ENCODE data around the gene ALDH3A1. TPM values are rescaled to one million over a fixed set of nuclear protein-coding genes. Genes with fewer than 3 reads are reported as not detected.

ALDH3A1 gene
- polyA plus RNA-seq, 2 of the 4 experiments (the other 2 are of a cell fraction) = 959 to 1,190 TPM

GRCh38 chr17:19780846-19781245, 32.7 kb upstream of the ALDH3A1 start (continued):
- TF ChIP-seq BCL3 (IDR thresholded peaks at IDR 0.05) = no peak
- no peak for TF ChIP-seq RCOR1 (IDR thresholded peaks at IDR 0.05; ENCODE audit: low read depth, low read length)
- TF ChIP-seq CTCF (IDR thresholded peaks at IDR 0.05) = no peak
- no peak for TF ChIP-seq HEYL (CRISPR knock-in tag; IDR thresholded peaks at IDR 0.05)

- H3K9me3 ChIP-seq = no peaks in the 10 kb centered on the region
- ChIA-PET CTCF (interaction anchor here (1.0 to 22.4 kb wide), 3 partner anchors 12 to 260 kb away, joined by 4 to 681 read pairs (median 34); partner anchors contain the start of gene ALDH3A1), POLR2A (interaction anchor here (0.8 kb wide), 1 partner anchor 11 kb away, joined by 3 read pairs; no protein-coding TSS in a partner anchor)
- no peaks in the 10 kb centered on the region for H3K4me1 ChIP-seq
- no peak overlapping the region for H3K4me2 ChIP-seq
- H3K27ac ChIP-seq = no peak overlapping the region
- DNase-seq (ENCODE audit: low read depth in 1 of 2, low spot score in 1 of 2) (no peak), ATAC-seq (peak in 1 of 2 experiments; percentile 32; a peak in 1 of 6 replicates), FAIRE-seq (no peak)
- H3K4me3 ChIP-seq = no peak overlapping the region
- WGBS (ENCODE audit: missing lambda C conversion rate) = 77% methylated on average over 6 of the region's 6 CpGs
- TF ChIP-seq ATOH8 (CRISPR knock-in tag; IDR thresholded peaks at IDR 0.05; ENCODE audit: low read depth) = no peak
- TF ChIP-seq MYC (IDR thresholded peaks at IDR 0.05; ENCODE audit: borderline replicate concordance, low read length) = no peak
- TF ChIP-seq CBX2 (IDR thresholded peaks at IDR 0.05; ENCODE audit: borderline replicate concordance, low read depth) = no peak
- TF ChIP-seq GATA3 (IDR thresholded peaks at IDR 0.05; ENCODE audit: borderline replicate concordance) = no peak
- TF ChIP-seq CHD4 (IDR thresholded peaks at IDR 0.05; ENCODE audit: borderline replicate concordance) = no peak
- TF ChIP-seq TFCP2L1 (CRISPR knock-in tag; IDR thresholded peaks at IDR 0.05) = no peak
- TF ChIP-seq BHLHE40 (IDR thresholded peaks at IDR 0.05; ENCODE audit: low read depth, low read length) = no peak
Measured at GRCh38 chr17:19773534-19773933, 25.4 kb upstream of the ALDH3A1 start.

GRCh38 chr17:19771971-19772630, 24.0 kb upstream of the ALDH3A1 start:
- no peaks in the 10 kb centered on the region for H3K9me3 ChIP-seq
- WGBS (ENCODE audit: missing lambda C conversion rate) = 67% methylated on average over 7 of the region's 7 CpGs
- ChIA-PET POLR2A (no interaction called here), CTCF (interaction anchor here (0.6 to 22.4 kb wide), 6 partner anchors 10 to 410 kb away, joined by 3 to 681 read pairs (median 22); partner anchors contain the start of genes ALDH3A1, B9D1 and MAPK7)
- no peak overlapping the region for H3K27ac ChIP-seq
- FAIRE-seq (no peak), ATAC-seq (peak in 1 of 2 experiments; percentile 15; a peak in 2 of 6 replicates), DNase-seq (ENCODE audit: low read depth in 1 of 2, low spot score in 1 of 2) (no peak)
- no peaks in the 10 kb centered on the region for H3K4me1 ChIP-seq
- no peak overlapping the region for H3K4me2 ChIP-seq
- no peak overlapping the region for H3K4me3 ChIP-seq
- TF ChIP-seq, protein P1, sequence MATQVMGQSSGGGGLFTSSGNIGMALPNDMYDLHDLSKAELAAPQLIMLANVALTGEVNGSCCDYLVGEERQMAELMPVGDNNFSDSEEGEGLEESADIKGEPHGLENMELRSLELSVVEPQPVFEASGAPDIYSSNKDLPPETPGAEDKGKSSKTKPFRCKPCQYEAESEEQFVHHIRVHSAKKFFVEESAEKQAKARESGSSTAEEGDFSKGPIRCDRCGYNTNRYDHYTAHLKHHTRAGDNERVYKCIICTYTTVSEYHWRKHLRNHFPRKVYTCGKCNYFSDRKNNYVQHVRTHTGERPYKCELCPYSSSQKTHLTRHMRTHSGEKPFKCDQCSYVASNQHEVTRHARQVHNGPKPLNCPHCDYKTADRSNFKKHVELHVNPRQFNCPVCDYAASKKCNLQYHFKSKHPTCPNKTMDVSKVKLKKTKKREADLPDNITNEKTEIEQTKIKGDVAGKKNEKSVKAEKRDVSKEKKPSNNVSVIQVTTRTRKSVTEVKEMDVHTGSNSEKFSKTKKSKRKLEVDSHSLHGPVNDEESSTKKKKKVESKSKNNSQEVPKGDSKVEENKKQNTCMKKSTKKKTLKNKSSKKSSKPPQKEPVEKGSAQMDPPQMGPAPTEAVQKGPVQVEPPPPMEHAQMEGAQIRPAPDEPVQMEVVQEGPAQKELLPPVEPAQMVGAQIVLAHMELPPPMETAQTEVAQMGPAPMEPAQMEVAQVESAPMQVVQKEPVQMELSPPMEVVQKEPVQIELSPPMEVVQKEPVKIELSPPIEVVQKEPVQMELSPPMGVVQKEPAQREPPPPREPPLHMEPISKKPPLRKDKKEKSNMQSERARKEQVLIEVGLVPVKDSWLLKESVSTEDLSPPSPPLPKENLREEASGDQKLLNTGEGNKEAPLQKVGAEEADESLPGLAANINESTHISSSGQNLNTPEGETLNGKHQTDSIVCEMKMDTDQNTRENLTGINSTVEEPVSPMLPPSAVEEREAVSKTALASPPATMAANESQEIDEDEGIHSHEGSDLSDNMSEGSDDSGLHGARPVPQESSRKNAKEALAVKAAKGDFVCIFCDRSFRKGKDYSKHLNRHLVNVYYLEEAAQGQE (IDR thresholded peaks at IDR 0.05) = no peak
- TF ChIP-seq, protein P2, sequence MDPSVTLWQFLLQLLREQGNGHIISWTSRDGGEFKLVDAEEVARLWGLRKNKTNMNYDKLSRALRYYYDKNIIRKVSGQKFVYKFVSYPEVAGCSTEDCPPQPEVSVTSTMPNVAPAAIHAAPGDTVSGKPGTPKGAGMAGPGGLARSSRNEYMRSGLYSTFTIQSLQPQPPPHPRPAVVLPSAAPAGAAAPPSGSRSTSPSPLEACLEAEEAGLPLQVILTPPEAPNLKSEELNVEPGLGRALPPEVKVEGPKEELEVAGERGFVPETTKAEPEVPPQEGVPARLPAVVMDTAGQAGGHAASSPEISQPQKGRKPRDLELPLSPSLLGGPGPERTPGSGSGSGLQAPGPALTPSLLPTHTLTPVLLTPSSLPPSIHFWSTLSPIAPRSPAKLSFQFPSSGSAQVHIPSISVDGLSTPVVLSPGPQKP (IDR thresholded peaks at IDR 0.05; ENCODE audit: low read depth, low read length) = no peak
- no peak for TF ChIP-seq POLR2A (IDR thresholded peaks at IDR 0.05; ENCODE audit: low read length)
- no peak for TF ChIP-seq RAD21 (conservative IDR thresholded peaks at IDR 0.05 in 1 of 2, IDR thresholded peaks at IDR 0.05 in 1 of 2)
- TF ChIP-seq ZFP36 (IDR thresholded peaks at IDR 0.05; ENCODE audit: borderline replicate concordance, partially characterized antibody) = no peak
- no peak for TF ChIP-seq HOXA7 (CRISPR knock-in tag; IDR thresholded peaks at IDR 0.05)
- TF ChIP-seq GATA3 (IDR thresholded peaks at IDR 0.05; ENCODE audit: borderline replicate concordance) = no peak
- no peak for TF ChIP-seq HOXB13 (CRISPR knock-in tag; IDR thresholded peaks at IDR 0.05; ENCODE audit: low read depth)

All from A549 (cell line).